ENCODE data around the gene PERCC1. TPM values are rescaled to one million over a fixed set of nuclear protein-coding genes. Genes with fewer than 3 reads are reported as not detected.
"Not testable (repeated sequence)": the region's sequence is repeated elsewhere in the genome, so short reads cannot be mapped to it uniquely, and the experiment has no call there.

The PERCC1 gene
- total RNA-seq, 4 donors from 2014 or later = not detected

- 81% methylated on average over 13 of the region's 35 CpGs; no CpG with 5 or more reads in 1 of the 2 donors for WGBS, 2 donors
- Histone ChIP-seq H3K27ac (no peak overlapping the region), H3K9me3 (no peaks in the 10 kb centered on the region), H3K4me1 (no peaks in the 10 kb centered on the region), H3K36me3 (no peaks in the 10 kb centered on the region), H3K4me3 (no peak overlapping the region), H3K27me3 (peaks cover 0 to 5% (median 0%) of the 10 kb centered on the region in 4 donors)
- no peak for TF ChIP-seq POLR2A (IDR thresholded peaks at IDR 0.05)
- no peak for TF ChIP-seq CTCF (IDR thresholded peaks at IDR 0.05)
- intact Hi-C loops (cut with DNase I) = no loop called here
- DNase-seq = no peak
Observed at GRCh38 chr16:1438229-1439057, 7.6 kb downstream of the PERCC1 start.

GRCh38 chr16:1439058-1439698 lies 8.3 kb downstream of the PERCC1 start:
- 83 to 92% methylated on average over 4 to 6 of the region's 27 CpGs for WGBS, 2 donors
- no peaks in the 10 kb centered on the region for H3K9me3 ChIP-seq
- H3K27me3 ChIP-seq = no peaks in the 10 kb centered on the region
- intact Hi-C loops (cut with DNase I) = no loop called here
- no peaks in the 10 kb centered on the region for H3K4me1 ChIP-seq
- H3K27ac ChIP-seq = no peak overlapping the region
- no peak for DNase-seq
- H3K4me3 ChIP-seq = no peak overlapping the region
- H3K36me3 ChIP-seq = no peaks in the 10 kb centered on the region
- TF ChIP-seq POLR2A (IDR thresholded peaks at IDR 0.05) = no peak
- TF ChIP-seq CTCF (IDR thresholded peaks at IDR 0.05) = no peak

- intact Hi-C loops (cut with DNase I); H3K4me1 ChIP-seq; H3K27ac ChIP-seq; H3K4me3 ChIP-seq; H3K36me3 ChIP-seq; H3K27me3 ChIP-seq; DNase-seq; H3K9me3 ChIP-seq: not testable (repeated sequence)
- WGBS, 2 donors = 70 to 85% methylated on average over 3 to 4 of the region's 4 CpGs
Observed at GRCh38 chr16:1439699-1440074, 8.8 kb downstream of the PERCC1 start.

- no peak overlapping the region for H3K27ac ChIP-seq
- TF ChIP-seq POLR2A (IDR thresholded peaks at IDR 0.05) (no peak), CTCF (IDR thresholded peaks at IDR 0.05) (no peak)
- no peaks in the 10 kb centered on the region for H3K9me3 ChIP-seq
- H3K4me3 ChIP-seq = no peak overlapping the region
- peaks cover 0 to 12% (median 3%) of the 10 kb centered on the region in 3 donors for H3K36me3 ChIP-seq
- WGBS, 2 donors = 86 to 100% methylated on average over 1 to 11 of the region's 22 CpGs
- intact Hi-C loops (cut with DNase I) = no loop called here
- no peaks in the 10 kb centered on the region for H3K4me1 ChIP-seq
- DNase-seq = no peak
- H3K27me3 ChIP-seq = no peaks in the 10 kb centered on the region
Observed at GRCh38 chr16:1441391-1441829, 10.5 kb downstream of the PERCC1 start.

GRCh38 chr16:1442697-1443096 lies 11.8 kb downstream of the PERCC1 start:
- Histone ChIP-seq H3K27me3 (no peaks in the 10 kb centered on the region), H3K36me3 (peaks cover 0 to 25% (median 4%) of the 10 kb centered on the region in 3 donors), H3K4me1 (no peaks in the 10 kb centered on the region), H3K9me3 (no peaks in the 10 kb centered on the region), H3K27ac (no peak overlapping the region), H3K4me3 (no peak overlapping the region)
- no peak for DNase-seq
- intact Hi-C loops (cut with DNase I) = no loop called here
- 80 to 100% methylated on average over 1 to 5 of the region's 24 CpGs for WGBS, 2 donors
- no peak for TF ChIP-seq POLR2A (IDR thresholded peaks at IDR 0.05)
- no peak for TF ChIP-seq CTCF (IDR thresholded peaks at IDR 0.05)
